ENCODE measurements around the gene FGGY.
"Not testable (repeated sequence)": the region's sequence is repeated elsewhere in the genome, so short reads cannot be mapped to it uniquely, and the experiment has no call there.

Gene FGGY

GRCh38 chr1:59643526-59643925, 346.6 kb downstream of the FGGY start:
- DNase-seq = no peak
- TF ChIP-seq CTCF (IDR thresholded peaks at IDR 0.05; ENCODE audit: low read depth, low read length) = no peak
- H3K27me3 ChIP-seq = no peaks in the 10 kb centered on the region
- H3K9me3 ChIP-seq = no peaks in the 10 kb centered on the region
- H3K36me3 ChIP-seq = no peaks in the 10 kb centered on the region
- no peak overlapping the region for H3K4me3 ChIP-seq (ENCODE audit: low read depth, low read length)
- H3K4me1 ChIP-seq = no peaks in the 10 kb centered on the region

GRCh38 chr1:59645893-59646292, 349.0 kb downstream of the FGGY start:
- H3K27me3 ChIP-seq = no peaks in the 10 kb centered on the region
- H3K4me1 ChIP-seq = no peaks in the 10 kb centered on the region
- no peaks in the 10 kb centered on the region for H3K9me3 ChIP-seq
- TF ChIP-seq CTCF (IDR thresholded peaks at IDR 0.05; ENCODE audit: low read depth, low read length) = no peak
- H3K36me3 ChIP-seq = no peaks in the 10 kb centered on the region
- peak; percentile 20 for DNase-seq
- no peak overlapping the region for H3K4me3 ChIP-seq (ENCODE audit: low read depth, low read length)

- not testable (repeated sequence) for DNase-seq; H3K36me3 ChIP-seq; H3K4me3 ChIP-seq (ENCODE audit: low read depth, low read length); H3K27me3 ChIP-seq; H3K9me3 ChIP-seq; H3K4me1 ChIP-seq
Observed at GRCh38 chr1:59653142-59653958, 356.5 kb downstream of the FGGY start.

- Histone ChIP-seq H3K27me3 (no peaks in the 10 kb centered on the region), H3K9me3 (no peaks in the 10 kb centered on the region), H3K4me3 (ENCODE audit: low read depth, low read length) (no peak overlapping the region), H3K4me1 (no peaks in the 10 kb centered on the region), H3K36me3 (no peaks in the 10 kb centered on the region)
- TF ChIP-seq CTCF (IDR thresholded peaks at IDR 0.05; ENCODE audit: low read depth, low read length) = no peak
- DNase-seq = no peak
Observed at GRCh38 chr1:59653968-59654367, 357.1 kb downstream of the FGGY start.

GRCh38 chr1:59657873-59658465, 361.1 kb downstream of the FGGY start:
- no peak overlapping the region for H3K4me3 ChIP-seq (ENCODE audit: low read depth, low read length)
- no peaks in the 10 kb centered on the region for H3K4me1 ChIP-seq
- H3K9me3 ChIP-seq = no peaks in the 10 kb centered on the region
- no peak for TF ChIP-seq CTCF (IDR thresholded peaks at IDR 0.05; ENCODE audit: low read depth, low read length)
- H3K27me3 ChIP-seq = no peaks in the 10 kb centered on the region
- no peak for DNase-seq
- no peaks in the 10 kb centered on the region for H3K36me3 ChIP-seq

- Histone ChIP-seq H3K4me1 (no peaks in the 10 kb centered on the region), H3K36me3 (no peaks in the 10 kb centered on the region), H3K27me3 (no peaks in the 10 kb centered on the region), H3K9me3 (no peaks in the 10 kb centered on the region), H3K4me3 (ENCODE audit: low read depth, low read length) (no peak overlapping the region)
- no peak for TF ChIP-seq CTCF (IDR thresholded peaks at IDR 0.05; ENCODE audit: low read depth, low read length)
- DNase-seq = no peak
Observed at GRCh38 chr1:59664166-59664565, 367.3 kb downstream of the FGGY start.
